NCI-H226 (cell line): ENCODE results near the gene CDH22.

ENCODE experiments used
- DNase-seq: peaks from one replicate; pipeline ENCODE4 v3.0.0-alpha.2; 2015

The CDH22 gene

GRCh38 chr20:46212252-46212651 lies 96.0 kb downstream of the CDH22 start:
- DNase-seq, result no peak

- DNase-seq, result no peak
Observed at GRCh38 chr20:46211331-46211722, 97.0 kb downstream of the CDH22 start.

- no peak for DNase-seq
Observed at GRCh38 chr20:46210672-46211330, 97.5 kb downstream of the CDH22 start.

- DNase-seq, result no peak
Observed at GRCh38 chr20:46209930-46210671, 98.2 kb downstream of the CDH22 start.

GRCh38 chr20:46207793-46208192 lies 100.5 kb downstream of the CDH22 start:
- DNase-seq, result no peak

- no peak for DNase-seq
Observed at GRCh38 chr20:46206992-46207549, 101.2 kb downstream of the CDH22 start.

- peak; percentile 67 for DNase-seq
Observed at GRCh38 chr20:46206025-46206424, 102.3 kb downstream of the CDH22 start.

GRCh38 chr20:46205349-46205748 lies 102.9 kb downstream of the CDH22 start:
- no peak for DNase-seq

GRCh38 chr20:46204594-46205186 lies 103.6 kb downstream of the CDH22 start:
- DNase-seq, result no peak

- DNase-seq, result no peak
Observed at GRCh38 chr20:46203510-46203837, 104.8 kb downstream of the CDH22 start.

- DNase-seq, result no peak
Observed at GRCh38 chr20:46202766-46203509, 105.4 kb downstream of the CDH22 start.

- DNase-seq, result no peak
Observed at GRCh38 chr20:46200582-46201570, 107.4 kb downstream of the CDH22 start.

- DNase-seq, result no peak
Observed at GRCh38 chr20:46199198-46199597, 109.1 kb downstream of the CDH22 start.

- DNase-seq, result no peak
Observed at GRCh38 chr20:46196990-46197389, 111.3 kb downstream of the CDH22 start.

- no peak for DNase-seq
Observed at GRCh38 chr20:46195264-46196036, 112.8 kb downstream of the CDH22 start.

GRCh38 chr20:46194409-46194808 lies 113.9 kb downstream of the CDH22 start:
- no peak for DNase-seq

- DNase-seq, result no peak
Observed at GRCh38 chr20:46192376-46192944, 115.8 kb downstream of the CDH22 start.

GRCh38 chr20:46191611-46192010 lies 116.7 kb downstream of the CDH22 start:
- no peak for DNase-seq

- DNase-seq, result no peak
Observed at GRCh38 chr20:46191168-46191540, 117.1 kb downstream of the CDH22 start.

- DNase-seq, result no peak
Observed at GRCh38 chr20:46190478-46191167, 117.7 kb downstream of the CDH22 start.
